GM18526 (cell line): Measurements from ENCODE around the gene CCDC24.
A peak's percentile ranks its signal among the peaks of the same experiment; 100 is the strongest.

ENCODE experiments used
- POLR2A ChIP-seq: IDR thresholded peaks from 3 replicates; pipeline ENCODE4 v1.6.1; 2011; ENCODE audit not compliant: insufficient read length; ENCODE audit errors: extremely low read depth

CCDC24 gene

DNA sequence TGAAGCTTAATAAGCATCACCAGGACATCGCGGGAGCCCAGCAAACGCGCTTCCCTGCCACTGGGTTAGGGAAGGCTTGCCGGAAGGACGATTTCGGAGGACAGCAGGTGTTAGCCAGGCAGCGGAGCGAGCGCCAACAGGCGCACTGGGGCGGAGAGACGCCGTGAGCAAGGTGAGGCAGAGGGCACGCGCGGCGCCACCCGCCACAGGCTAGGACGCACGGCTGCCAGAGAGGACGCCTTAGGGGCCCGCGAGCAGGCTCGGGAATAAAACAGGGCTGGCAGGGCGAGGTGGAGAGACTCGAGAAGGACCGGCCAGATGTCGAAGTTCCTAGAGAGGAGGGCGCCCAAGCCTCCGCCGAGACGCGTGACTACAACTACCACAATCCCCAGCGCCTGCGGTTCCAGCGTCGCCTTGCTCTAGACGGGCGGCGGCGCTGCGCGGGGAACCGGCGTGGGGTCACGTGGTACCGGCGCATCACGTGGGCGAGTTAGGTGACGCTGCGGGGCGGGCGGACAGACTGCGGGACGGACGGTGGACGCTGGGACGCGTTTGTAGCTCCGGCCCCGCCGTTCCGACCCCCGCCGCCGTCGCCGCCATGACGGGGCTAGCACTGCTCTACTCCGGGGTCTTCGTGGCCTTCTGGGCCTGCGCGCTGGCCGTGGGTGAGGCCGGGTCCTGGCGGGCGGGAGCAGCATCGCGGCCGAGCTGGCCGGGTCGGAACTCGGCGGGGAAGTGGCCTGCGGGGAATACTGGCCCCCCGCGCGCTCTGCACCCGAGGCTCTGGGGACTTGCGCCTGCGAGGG is 16.8 kb upstream of the CCDC24 start, which contains the start of gene ATP6V0B:
ATP6V0B (plus strand) TSS at position 518 of the 806 bp plus-strand sequence; CDS start at position 599, 81 bp downstream.
- peak; percentile 69 for TF ChIP-seq POLR2A

DNA sequence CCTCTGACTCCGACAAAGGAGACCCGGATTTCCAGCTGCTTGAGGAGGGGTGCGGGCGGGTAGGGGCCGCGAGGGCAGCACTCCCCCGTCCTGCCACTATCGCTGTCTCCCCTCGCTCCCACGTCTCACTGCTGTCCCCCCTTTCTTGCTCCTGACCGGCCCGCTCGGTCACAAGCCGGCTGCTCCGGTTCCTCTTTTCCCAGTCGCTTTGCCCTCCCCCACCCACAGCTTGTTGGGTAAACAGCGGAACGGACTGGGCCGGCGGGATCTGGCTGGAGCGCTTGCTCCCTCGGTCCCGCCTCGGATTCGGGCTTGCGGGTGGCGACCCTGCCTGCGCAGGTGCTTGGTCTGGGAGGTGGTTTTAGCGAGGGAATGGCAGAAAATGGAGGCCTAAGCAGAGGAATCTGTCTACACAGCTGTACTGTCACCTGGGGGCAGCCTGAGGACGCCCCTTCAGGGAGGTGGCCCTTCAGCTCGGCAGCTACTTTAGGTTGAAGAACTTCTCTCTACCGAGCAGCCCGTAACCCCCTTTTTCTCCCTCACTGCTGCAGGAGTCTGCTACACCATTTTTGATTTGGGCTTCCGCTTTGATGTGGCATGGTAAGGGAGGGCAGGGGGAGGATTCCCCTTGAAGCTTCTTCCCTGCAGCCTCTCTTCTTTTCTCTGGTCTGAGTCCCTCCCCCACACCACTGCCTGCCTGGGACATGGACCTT is 16.0 kb upstream of the CCDC24 start:
- no peak for TF ChIP-seq POLR2A

DNA sequence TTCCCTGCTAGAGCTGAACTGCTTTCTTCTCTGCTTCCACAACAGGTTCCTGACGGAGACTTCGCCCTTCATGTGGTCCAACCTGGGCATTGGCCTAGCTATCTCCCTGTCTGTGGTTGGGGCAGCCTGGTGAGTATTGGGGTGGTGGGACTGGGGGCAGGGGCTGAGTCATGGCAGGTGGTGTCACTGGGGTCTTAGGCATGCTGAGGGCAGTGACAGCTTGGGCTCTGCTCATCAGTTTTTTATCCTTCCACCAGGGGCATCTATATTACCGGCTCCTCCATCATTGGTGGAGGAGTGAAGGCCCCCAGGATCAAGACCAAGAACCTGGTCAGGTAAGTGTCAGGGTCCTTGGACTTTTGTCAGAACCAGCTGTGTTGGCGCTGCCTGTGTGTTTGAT is 15.4 kb upstream of the CCDC24 start:
- no peak for TF ChIP-seq POLR2A

DNA sequence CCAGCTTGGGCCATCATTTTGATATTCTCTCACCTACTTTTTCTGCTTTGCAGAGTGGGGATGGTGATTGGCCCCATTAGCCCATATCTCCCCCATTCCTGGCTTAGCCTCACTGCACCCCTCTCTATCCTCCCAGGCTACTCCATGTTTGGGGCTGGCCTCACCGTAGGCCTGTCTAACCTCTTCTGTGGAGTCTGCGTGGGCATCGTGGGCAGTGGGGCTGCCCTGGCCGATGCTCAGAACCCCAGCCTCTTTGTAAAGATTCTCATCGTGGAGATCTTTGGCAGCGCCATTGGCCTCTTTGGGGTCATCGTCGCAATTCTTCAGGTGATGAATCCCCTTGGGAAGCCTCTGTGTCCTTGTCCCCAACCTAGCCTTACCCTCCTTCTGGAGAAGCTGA is 14.5 kb upstream of the CCDC24 start:
- no peak for TF ChIP-seq POLR2A

DNA sequence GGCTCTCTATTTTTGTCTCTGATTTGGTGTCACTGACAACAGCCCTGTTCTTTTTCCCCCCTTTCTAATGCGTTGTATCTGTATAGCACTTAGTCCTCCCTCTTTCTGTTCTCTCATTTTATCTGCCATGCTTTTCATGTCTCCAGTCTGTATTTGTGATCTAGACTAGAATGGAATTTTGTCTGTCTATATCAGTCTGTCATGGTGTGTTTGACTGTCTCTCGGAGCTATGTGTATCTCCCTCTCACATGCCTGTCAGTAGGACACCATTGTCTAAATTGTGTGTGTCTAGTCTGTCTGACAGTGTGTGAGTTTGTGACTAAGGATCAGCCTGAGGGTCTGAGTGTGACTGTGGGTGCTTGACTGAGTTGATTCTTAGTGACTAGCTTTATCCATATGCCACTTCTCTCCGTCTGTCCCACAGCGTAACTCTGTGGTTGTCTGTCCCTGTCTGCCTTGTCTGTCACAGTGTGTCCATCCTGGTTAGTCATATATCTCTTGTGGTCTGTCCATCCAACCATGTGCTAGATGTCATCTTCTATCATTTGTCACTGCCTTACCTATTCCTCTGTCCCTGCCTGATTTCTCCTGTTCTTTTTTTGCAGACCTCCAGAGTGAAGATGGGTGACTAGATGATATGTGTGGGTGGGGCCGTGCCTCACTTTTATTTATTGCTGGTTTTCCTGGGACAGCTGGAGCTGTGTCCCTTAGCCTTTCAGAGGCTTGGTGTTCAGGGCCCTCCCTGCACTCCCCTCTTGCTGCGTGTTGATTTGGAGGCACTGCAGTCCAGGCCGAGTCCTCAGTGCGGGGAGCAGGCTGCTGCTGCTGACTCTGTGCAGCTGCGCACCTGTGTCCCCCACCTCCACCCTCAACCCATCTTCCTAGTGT is 13.8 kb upstream of the CCDC24 start:
- TF ChIP-seq POLR2A = no peak

DNA sequence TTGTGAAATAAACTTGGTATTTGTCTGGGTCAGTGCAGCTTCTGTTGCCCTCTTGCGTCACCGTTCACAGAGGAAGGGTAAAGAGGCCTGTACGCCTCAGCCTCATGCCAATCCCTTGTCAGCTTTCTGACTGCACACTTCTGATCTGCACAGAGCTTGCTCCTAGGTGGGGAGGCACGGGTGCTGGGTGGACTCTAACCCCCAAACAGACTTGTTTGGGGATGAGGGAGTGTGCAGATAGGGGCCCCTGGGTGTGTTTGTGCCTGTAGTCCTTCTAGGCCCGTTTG is 13.2 kb upstream of the CCDC24 start:
- no peak for TF ChIP-seq POLR2A

DNA sequence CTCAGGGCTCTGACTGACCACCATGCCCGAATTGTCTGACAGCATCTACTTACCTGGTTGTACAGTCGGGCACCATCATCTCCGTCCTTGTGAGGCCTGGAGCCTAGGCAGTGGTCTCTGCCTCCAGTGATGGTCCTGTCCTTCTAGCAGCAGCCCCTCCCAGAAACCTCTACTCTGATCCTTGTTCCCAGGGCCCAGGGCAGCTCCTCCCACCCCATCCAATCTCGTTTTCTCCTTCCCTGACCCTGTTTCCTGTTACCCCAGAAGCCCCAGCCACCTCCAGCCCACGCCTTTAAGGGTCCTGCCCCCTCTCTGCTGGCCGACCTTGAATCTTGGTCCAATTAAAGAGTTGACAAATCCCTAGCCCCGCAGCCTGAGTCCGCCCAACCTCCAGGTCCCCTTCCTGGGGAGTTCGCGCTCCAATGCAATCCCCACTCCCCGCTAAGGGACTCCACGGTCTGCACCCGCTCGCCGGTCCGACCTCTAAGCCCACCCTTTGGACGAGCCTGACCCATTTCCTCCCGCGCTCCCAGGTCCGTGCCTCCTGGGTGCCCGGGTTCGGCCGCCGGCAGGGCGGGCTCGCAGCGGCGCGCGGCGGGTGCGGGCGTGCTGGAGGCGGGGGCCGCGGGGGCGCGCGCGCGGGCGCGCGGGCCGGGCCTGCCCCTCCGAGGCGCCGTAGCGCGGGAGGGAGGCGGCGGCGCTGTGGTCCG is 12.7 kb upstream of the CCDC24 start, which contains the start of gene B4GALT2:
B4GALT2 (plus strand) TSS at position 660 of the 710 bp plus-strand sequence. CDS start 1,951 bp downstream, outside the sequence.
- peak; percentile 24 for TF ChIP-seq POLR2A

DNA sequence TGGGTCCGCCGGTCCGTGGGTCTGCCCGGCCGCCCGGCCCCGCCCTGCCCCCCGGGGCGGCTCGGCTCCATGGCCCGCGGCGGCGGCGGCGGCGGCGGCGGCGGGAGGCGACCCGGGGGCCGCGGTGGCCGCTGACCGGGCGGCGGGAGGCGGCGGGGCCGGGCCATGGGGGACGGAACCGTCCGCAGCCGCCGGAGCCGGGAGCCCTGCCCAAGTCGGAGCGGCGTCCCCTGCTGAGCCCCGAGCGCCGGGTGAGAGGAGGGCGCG is 12.2 kb upstream of the CCDC24 start:
- no peak for TF ChIP-seq POLR2A

DNA sequence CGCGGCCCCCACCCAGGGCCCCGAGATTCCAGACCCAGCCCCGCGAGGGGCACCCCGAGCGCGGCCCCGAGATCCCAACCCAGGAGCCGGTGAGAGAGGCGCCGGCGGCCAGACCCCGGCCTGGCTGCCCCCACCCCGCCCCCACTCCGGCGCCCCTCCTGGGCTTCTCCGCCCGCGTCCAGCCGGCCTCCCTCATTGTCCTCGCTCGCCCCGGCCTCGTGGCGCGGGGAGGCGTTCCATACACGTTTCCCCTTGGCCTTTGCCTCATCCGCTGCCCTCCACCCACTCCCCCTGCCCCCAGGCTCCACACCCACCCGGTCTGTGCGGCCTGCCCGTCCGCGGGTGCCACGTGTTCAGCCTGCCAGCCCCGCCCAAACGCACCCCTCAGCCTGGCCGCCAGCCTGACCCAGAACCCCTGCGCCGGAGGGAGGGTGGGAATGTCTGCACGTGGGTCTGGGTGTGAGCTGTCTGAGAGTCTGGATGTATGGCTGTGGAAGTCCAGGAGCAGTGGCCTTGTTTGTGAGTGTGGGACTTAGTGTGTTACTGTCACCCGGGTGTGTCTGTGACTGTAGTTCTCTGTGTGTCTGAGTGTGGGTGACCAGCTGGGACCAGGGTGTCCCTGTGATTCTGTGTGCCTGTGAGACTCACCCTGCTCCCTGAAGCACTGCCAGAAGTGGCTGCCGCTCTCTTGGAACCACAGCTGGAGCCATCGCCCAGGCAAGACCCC is 11.7 kb upstream of the CCDC24 start:
- no peak for TF ChIP-seq POLR2A

DNA sequence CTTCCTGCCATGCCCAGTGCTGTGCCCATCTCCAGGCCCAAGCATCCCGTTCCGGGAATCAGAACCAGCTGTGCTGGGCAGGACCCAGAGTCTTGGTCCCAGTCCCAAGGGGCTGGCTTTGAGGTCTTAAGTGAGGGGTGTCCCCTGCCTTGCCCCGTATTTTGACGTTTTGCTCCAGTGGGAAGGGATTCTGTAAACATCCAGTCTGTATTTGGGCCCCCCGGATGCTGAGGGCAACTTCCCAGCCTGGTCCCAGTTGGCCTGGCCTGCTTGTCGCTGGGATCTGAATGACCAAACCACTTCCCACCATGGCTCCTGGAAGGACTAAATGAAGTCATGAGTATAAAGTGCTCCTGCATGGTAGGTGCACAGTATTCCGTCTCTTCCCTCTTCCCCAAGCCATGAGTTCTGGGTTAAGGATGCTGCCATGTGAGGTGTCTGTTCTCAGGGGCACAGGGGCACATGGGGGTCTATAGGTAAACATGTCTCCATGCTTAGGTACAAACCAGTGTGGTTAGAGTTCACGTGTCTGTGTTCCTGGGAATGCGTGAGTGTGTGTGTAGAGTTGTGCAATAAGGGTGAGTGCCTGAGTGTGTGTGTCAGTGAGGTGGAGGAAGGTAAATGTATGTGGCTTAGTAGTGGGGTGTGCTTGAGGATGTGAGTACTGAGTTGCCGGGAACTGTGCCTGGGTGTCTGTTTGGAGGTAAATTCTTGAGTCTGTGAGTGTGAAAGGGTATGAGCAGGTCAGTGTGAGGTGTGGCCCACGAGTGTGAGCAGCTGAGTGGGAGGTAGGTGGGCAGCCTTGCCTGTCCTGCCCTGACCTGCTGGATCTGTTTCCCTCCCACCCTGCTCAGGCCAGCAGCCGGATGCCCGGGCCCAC is 10.9 kb upstream of the CCDC24 start:
- no peak for TF ChIP-seq POLR2A

DNA sequence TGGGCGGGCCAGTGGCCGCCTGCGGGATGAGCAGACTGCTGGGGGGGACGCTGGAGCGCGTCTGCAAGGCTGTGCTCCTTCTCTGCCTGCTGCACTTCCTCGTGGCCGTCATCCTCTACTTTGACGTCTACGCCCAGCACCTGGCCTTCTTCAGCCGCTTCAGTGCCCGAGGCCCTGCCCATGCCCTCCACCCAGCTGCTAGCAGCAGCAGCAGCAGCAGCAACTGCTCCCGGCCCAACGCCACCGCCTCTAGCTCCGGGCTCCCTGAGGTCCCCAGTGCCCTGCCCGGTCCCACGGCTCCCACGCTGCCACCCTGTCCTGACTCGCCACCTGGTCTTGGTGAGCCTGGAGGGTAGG is 10.3 kb upstream of the CCDC24 start:
- no peak for TF ChIP-seq POLR2A

DNA sequence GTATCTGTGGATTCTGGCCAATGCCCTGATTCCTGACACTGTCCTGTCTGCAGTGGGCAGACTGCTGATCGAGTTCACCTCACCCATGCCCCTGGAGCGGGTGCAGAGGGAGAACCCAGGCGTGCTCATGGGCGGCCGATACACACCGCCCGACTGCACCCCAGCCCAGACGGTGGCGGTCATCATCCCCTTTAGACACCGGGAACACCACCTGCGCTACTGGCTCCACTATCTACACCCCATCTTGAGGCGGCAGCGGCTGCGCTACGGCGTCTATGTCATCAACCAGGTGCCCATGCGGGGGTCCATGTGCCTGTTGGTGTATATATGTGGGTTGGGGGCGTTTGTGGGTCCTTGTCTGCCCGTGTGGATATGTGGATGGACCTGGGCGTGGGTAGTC is 9.8 kb upstream of the CCDC24 start:
- no peak for TF ChIP-seq POLR2A

DNA sequence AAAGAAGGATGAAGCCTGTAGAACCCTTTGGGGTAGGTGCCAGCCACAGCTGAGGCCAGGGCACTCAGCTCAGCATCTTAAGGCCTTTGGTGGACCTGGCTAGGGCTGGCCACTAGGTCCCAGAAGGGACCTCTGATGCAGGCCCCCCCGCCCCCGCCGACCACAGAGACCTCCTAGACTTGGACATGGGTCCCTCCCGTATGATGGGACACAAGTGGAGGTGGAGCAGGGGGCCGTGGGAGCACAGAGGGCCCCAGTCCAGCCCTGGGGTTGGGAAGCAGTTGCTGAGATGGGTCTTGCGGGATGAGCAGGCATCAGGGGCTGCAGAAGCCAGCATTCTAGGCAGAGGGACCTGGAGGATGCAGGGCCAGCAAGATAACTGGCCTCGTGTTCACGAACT is 9.2 kb upstream of the CCDC24 start:
- no peak for TF ChIP-seq POLR2A

DNA sequence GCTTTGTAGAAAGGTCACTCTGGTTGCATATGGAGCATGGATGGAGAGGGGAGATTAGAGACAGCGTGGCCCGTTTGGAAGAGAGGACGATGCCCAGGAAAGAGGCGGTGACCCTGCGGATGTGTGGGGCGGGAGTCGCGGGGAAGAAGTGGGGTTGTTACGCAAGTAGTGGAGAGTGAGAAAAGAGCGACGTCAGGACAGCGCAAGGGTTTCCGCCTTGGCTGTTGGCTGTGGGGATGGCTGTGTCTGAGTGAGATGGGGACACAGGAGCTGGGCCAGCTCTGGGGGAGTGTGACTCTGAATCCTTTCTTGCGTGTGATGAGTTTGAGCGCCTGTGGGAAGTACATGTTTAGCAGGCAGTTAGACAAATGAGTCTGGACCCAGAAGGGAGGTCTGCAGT is 8.6 kb upstream of the CCDC24 start:
- no peak for TF ChIP-seq POLR2A

DNA sequence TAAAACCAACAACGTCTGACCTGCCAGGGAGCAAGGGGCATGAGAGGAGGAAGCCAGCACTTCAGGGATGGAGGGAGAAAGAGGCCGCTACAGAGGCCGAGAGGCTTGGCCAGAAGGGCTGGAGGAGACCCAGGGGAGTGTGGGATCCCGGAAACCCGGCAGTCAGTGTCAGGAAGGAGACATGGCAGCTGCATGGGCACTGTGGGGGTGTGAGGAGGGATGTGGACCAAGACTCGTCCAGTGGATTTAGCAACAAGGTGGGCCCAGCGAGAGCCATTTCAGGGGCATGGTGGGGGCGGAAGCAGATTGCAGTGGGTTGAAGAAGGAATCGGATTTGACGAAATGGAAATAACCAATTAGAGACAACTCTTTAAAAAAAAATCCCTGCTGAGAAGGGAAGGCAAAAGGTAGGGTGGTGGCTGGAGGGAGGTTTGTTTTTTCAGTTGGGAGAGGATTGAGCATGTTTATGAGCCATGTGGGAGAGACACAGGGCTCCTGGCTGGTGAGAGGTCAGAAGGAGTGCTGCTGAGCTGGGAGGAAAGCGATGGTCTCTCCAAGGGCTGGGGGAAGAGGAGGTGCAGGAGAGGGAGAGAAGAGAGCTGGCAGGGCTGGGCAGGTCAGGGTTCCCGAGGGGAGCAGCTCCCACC is 8.0 kb upstream of the CCDC24 start:
- TF ChIP-seq POLR2A = no peak
